Mesenchymal stem cell (in vitro differentiated cells and primary cell): ENCODE data around the gene AOC3. TPM values are rescaled to one million over a fixed set of nuclear protein-coding genes. Genes with fewer than 3 reads are reported as not detected.

Experiments used
- DNase-seq: peaks from one replicate; pipeline ENCODE4 v3.0.0-alpha.2; 2013
- H2AFZ ChIP-seq: one replicate; pipeline ENCODE4 v1.6.1; 2013; ENCODE audit warnings: low read depth, mild to moderate bottlenecking, control low read depth, inconsistent platforms, low read length, moderate library complexity
- H2AK5ac ChIP-seq: 2 replicates; pipeline ENCODE4 v1.6.1; 2013; ENCODE audit warnings: low read length, moderate library complexity, mild to moderate bottlenecking, inconsistent platforms; ENCODE audit not compliant: severe bottlenecking
- H2BK120ac ChIP-seq: one replicate; pipeline ENCODE4 v1.6.1; 2013; ENCODE audit warnings: low read depth, mild to moderate bottlenecking, inconsistent platforms, low read length, moderate library complexity
- H2BK12ac ChIP-seq, 2 experiments: one replicate each; pipeline ENCODE4 v1.6.1; 2013; ENCODE audit warnings: inconsistent platforms in 2 of 2, low read length in 2 of 2, mild to moderate bottlenecking in 2 of 2, moderate library complexity in 2 of 2, control low read depth in 1 of 2
- H2BK15ac ChIP-seq: one replicate; pipeline ENCODE4 v1.6.1; 2013; ENCODE audit warnings: mild to moderate bottlenecking, low read depth, inconsistent platforms; ENCODE audit not compliant: poor library complexity, severe bottlenecking
- H2BK5ac ChIP-seq: 2 replicates; pipeline ENCODE4 v1.6.1; 2013; ENCODE audit warnings: low read depth, mild to moderate bottlenecking, low read length, control low read depth, inconsistent platforms; ENCODE audit not compliant: poor library complexity, severe bottlenecking
- H3K14ac ChIP-seq, 2 experiments: one replicate each; pipeline ENCODE4 v1.6.1; 2013; ENCODE audit warnings: inconsistent platforms in 2 of 2, low read length in 2 of 2, control low read depth in 1 of 2, mild to moderate bottlenecking in 1 of 2, moderate library complexity in 1 of 2
- H3K18ac ChIP-seq, 2 experiments: one replicate each; pipeline ENCODE4 v1.6.1; 2013; ENCODE audit warnings: inconsistent platforms in 2 of 2, low read length in 2 of 2, control low read depth in 1 of 2, low read depth in 1 of 2, mild to moderate bottlenecking in 1 of 2
- H3K23ac ChIP-seq, 2 experiments: one replicate each; pipeline ENCODE4 v1.6.1; 2013; ENCODE audit warnings: inconsistent platforms in 2 of 2, low read length in 2 of 2, mild to moderate bottlenecking in 2 of 2, moderate library complexity in 2 of 2, control low read depth in 1 of 2
- H3K27ac ChIP-seq: 2 replicates; pipeline ENCODE4 v1.5.1; 2013; ENCODE audit warnings: mild to moderate bottlenecking, moderate library complexity, low read length, control low read depth, inconsistent platforms; ENCODE audit not compliant: poor library complexity, severe bottlenecking
- H3K27me3 ChIP-seq, 2 experiments: 2 replicates each; pipeline versions ENCODE4 v1.6.1 to v1.7.0; 2013; ENCODE audit warnings: low read length in 2 of 2, mild to moderate bottlenecking in 2 of 2, moderate library complexity in 2 of 2, control low read depth in 1 of 2, inconsistent platforms in 1 of 2; ENCODE audit not compliant: control insufficient read depth in 1 of 2, insufficient read depth in 1 of 2
- H3K36me3 ChIP-seq, 2 experiments: 2 replicates each; pipeline versions ENCODE4 v1.6.1 to v1.7.0; 2013; ENCODE audit warnings: low read length in 2 of 2, control low read depth in 1 of 2, inconsistent platforms in 1 of 2, low read depth in 1 of 2, mild to moderate bottlenecking in 1 of 2; ENCODE audit not compliant: insufficient read depth in 2 of 2, control insufficient read depth in 1 of 2
- H3K4ac ChIP-seq, 2 experiments: one replicate each; pipeline ENCODE4 v1.6.1; 2013; ENCODE audit warnings: inconsistent platforms in 2 of 2, low read length in 2 of 2, mild to moderate bottlenecking in 2 of 2, moderate library complexity in 2 of 2, control low read depth in 1 of 2, low read depth in 1 of 2
- H3K4me1 ChIP-seq: 2 replicates; pipeline ENCODE4 v1.6.1; 2013; ENCODE audit warnings: low read depth, low read length, control low read depth; ENCODE audit not compliant: control insufficient read depth, insufficient read depth
- H3K4me2 ChIP-seq: 2 replicates; pipeline ENCODE4 v1.6.1; 2013; ENCODE audit warnings: low read length, mild to moderate bottlenecking, inconsistent platforms; ENCODE audit not compliant: poor library complexity, severe bottlenecking
- H3K4me3 ChIP-seq, 2 experiments: 2 replicates each; pipeline versions ENCODE4 v1.5.1 to v1.7.0; 2013; ENCODE audit warnings: low read length in 2 of 2, mild to moderate bottlenecking in 2 of 2, control low read depth in 1 of 2, low read depth in 1 of 2; ENCODE audit not compliant: insufficient read depth in 1 of 2
- H3K79me1 ChIP-seq: replicated peaks from 2 replicates; pipeline ENCODE4 v1.6.1; 2013; ENCODE audit warnings: mild to moderate bottlenecking, control low read depth, low read length, inconsistent platforms; ENCODE audit not compliant: poor library complexity, severe bottlenecking
- H3K9ac ChIP-seq: 2 replicates; pipeline ENCODE4 v1.7.0; 2013; ENCODE audit warnings: mild to moderate bottlenecking, low read length, moderate library complexity
- H3K9me3 ChIP-seq: 2 replicates; pipeline ENCODE4 v1.7.0; 2013; ENCODE audit warnings: mild to moderate bottlenecking, low read length; ENCODE audit not compliant: control insufficient read depth
- H4K8ac ChIP-seq: one replicate; pipeline ENCODE4 v1.6.1; 2013; ENCODE audit warnings: inconsistent platforms, mild to moderate bottlenecking, low read length, moderate library complexity
- H4K91ac ChIP-seq: one replicate; pipeline ENCODE4 v1.6.1; 2013; ENCODE audit warnings: mild to moderate bottlenecking, low read length, inconsistent platforms
- WGBS: methylation state at CpG from one replicate; pipeline ENCODE4 v1.1.7; 2013; ENCODE audit warnings: mixed read lengths; 5-methylcytosine and 5-hydroxymethylcytosine counted together
- small RNA-seq: library from polyadenylated mRNA; stranded (forward); fragments of <200 nt; extraction: miRNeasy Mini kit (QIAGEN cat#:217004); gene quantifications from one replicate; pipeline ENCODE3, GENCODE V24; 2013; ENCODE audit warnings: low read depth

The AOC3 gene

GRCh38 chr17:42904110-42904469 lies 53.1 kb downstream of the AOC3 start:
- H3K4ac ChIP-seq: no peak overlapping the region
- H2BK15ac ChIP-seq: no peak overlapping the region
- no peak for DNase-seq
- H2AFZ ChIP-seq: no peak overlapping the region
- H4K91ac ChIP-seq: no peak overlapping the region
- H3K4me3 ChIP-seq: no peak overlapping the region
- no peaks in the 10 kb centered on the region for H3K4me1 ChIP-seq
- no peaks in the 10 kb centered on the region for H3K9me3 ChIP-seq
- H3K27ac ChIP-seq: no peak overlapping the region
- no peak overlapping the region for H3K9ac ChIP-seq
- H3K79me1 ChIP-seq: no peaks in the 10 kb centered on the region
- no peak overlapping the region for H2BK5ac ChIP-seq
- H3K14ac ChIP-seq: no peak overlapping the region
- peaks cover 30 to 62% of the 10 kb centered on the region in 2 experiments for H3K27me3 ChIP-seq
- no peak overlapping the region for H3K18ac ChIP-seq
- H3K23ac ChIP-seq: no peak overlapping the region
- H3K36me3 ChIP-seq: no peaks in the 10 kb centered on the region
- no peak overlapping the region for H2AK5ac ChIP-seq
- H2BK120ac ChIP-seq: no peak overlapping the region
- H2BK12ac ChIP-seq: no peak overlapping the region
- 94% methylated on average over 4 of the region's 6 CpGs for WGBS
- no peak overlapping the region for H4K8ac ChIP-seq
- no peak overlapping the region for H3K4me2 ChIP-seq

DNA sequence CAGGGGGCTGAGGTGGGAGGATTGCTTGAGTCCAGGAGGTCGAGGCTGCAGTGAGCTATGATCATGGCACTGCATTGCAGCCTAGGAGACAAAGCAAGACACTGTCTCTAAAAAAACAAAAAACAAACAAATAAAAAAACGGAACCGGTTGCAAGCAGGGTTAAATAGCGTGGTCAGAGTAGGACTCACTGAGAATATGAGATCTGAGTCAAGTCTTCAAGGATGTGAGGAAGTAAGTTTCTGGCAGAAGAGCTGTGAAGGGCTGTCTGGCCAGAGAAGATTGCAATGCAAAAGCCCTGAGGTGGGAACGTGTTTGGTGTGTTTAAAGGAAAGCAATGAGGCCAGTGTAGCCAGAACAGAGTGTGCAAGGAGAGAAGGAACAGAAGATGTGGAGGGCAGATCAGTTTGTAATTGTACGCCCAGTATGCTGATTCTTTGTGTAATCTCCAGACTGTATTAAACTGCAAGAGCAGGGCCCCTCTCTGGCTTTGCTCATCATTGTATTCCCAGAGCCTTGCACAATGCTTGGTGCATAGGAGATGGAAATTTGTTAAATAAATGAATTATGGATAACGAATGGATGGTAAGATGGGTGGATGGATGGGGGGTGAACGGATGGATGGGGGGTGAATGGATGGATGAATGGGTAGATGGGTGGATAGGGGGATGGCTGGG lies 55.9 kb downstream of the AOC3 start:
- H3K9me3 ChIP-seq: no peaks in the 10 kb centered on the region
- no peaks in the 10 kb centered on the region for H3K79me1 ChIP-seq
- no peak overlapping the region for H3K4ac ChIP-seq
- H3K14ac ChIP-seq: no peak overlapping the region
- H3K36me3 ChIP-seq: no peaks in the 10 kb centered on the region
- H3K4me2 ChIP-seq: no peak overlapping the region
- H3K4me1 ChIP-seq: no peaks in the 10 kb centered on the region
- no peak for DNase-seq
- no peak overlapping the region for H2BK120ac ChIP-seq
- H3K4me3 ChIP-seq: no peak overlapping the region
- H4K91ac ChIP-seq: no peak overlapping the region
- no peak overlapping the region for H3K27ac ChIP-seq
- WGBS: 88% methylated on average over 8 of the region's 8 CpGs
- H2AFZ ChIP-seq: no peak overlapping the region
- no peak overlapping the region for H3K9ac ChIP-seq
- no peak overlapping the region for H3K23ac ChIP-seq
- H2BK15ac ChIP-seq: no peak overlapping the region
- H3K27me3 ChIP-seq: peaks cover 35 to 66% of the 10 kb centered on the region in 2 experiments
- no peak overlapping the region for H2BK5ac ChIP-seq
- no peak overlapping the region for H3K18ac ChIP-seq
- no peak overlapping the region for H2AK5ac ChIP-seq
- no peak overlapping the region for H2BK12ac ChIP-seq
- no peak overlapping the region for H4K8ac ChIP-seq

Small RNA genes within 50 kb of the gene (small RNA-seq; reads per million reads assigned to genes)
- gene MIR6781 (not detected), gene RNU6-287P (not detected)
